GM23338 (cell line): Measurements from ENCODE around the gene PTPN7.

Source experiments
- JUNB ChIP-seq: IDR thresholded peaks from one replicate; pipeline ENCODE4 v1.6.1; 2016; ENCODE audit warnings: antibody characterized with exemption; ENCODE audit not compliant: unreplicated experiment
- POLR2AphosphoS5 ChIP-seq: IDR thresholded peaks from 2 replicates; pipeline ENCODE4 v1.6.1; 2016; ENCODE audit warnings: antibody characterized with exemption, low read depth

DNA sequence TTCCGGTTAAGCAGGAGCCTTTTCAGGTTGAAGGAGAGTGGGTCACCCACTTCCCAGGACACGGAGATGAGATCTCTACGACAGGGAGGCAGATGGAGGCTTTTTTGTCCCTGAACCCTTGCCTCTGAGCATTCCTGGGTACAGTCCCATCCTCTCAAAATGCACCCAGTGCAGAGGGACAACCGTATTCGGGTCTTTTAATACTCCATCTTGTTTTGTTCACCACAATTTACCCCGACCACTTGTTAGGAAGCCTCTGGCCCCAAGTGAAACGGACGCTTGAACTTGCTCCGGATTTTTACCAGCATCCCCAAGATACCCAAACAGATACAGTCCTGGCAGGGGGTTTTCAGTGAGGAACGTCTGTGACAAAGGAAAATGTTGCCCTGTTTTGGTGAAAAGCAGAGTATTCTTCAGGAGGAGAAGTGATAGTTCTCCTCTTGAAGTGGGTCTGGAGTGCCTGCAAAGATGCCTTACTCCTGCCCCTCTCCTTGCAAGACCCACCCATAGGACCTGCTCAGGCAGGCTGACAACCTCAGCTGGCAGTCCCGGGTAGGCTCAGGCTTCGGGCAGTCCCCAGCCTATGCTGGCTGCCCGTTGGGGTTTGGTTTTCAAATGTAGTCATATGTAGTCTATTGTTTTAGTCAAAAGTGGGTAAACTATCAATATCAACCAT, 15.2 kb downstream of the PTPN7 start:
- TF ChIP-seq JUNB: no peak
- TF ChIP-seq POLR2AphosphoS5: no peak
